ENCODE results near the gene SLC25A25. TPM values are rescaled to one million over a fixed set of nuclear protein-coding genes. Genes with fewer than 3 reads are reported as not detected.

SLC25A25 gene
- total and polyA plus RNA-seq, 9 of the 15 experiments (the other 6 are each of a cell fraction or from before 2014, with no cell fraction given) = 0.07 to 35.9 (median 23.2) TPM

DNA sequence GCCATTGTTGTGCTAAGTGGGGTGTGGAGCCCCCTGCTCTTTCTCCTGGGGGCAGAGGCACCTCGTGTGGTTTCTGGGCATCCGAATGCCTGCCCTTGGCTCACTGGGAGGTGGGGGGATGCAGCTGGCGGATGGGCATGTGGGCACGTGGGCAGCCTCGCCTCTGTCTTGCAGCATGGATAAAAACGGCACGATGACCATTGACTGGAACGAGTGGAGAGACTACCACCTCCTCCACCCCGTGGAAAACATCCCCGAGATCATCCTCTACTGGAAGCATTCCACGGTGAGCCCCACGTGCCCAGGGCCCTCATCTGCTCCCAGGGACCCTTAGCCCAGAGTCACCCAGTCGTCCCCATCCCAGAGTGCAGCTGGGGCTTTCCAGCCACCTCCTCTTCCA is 34.2 kb downstream of the SLC25A25 start:
- no peak for FAIRE-seq

DNA sequence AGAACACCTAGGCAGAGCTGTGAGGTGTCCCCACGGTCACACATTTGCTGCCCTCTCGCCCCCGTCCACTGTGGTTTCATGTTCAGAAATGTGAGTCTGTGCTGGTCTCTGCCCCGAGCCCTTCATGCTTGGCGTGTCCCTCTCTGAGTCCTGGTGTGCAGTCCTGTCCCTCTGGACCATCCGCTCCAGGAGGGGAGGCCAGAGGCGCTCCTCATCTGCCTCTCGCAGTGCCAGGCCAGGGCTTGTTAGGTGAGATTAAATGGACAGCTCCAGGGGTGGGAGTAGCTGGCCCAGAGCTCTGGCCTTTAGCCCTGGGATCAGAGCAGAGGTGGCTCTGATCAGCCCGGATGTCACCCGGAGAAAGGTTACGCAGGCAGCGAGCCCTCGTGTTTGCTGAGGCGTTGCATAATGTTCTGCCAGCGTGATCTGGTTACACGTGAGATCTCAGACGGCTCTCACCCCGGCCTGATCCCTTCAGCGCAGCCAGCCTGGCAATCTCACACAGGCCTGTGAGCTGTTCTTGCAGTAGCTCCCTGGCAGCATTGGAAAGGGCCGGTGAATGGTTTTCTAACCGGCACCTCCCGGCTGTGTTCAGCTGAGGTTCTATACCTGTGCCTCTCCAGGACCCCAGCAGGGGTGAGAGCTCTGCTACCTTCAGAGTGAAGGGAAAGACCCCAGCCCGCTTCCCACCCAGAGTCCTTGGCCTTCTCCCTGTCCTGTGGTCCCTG is 35.0 kb downstream of the SLC25A25 start:
- 96% methylated on average over 22 of the region's 23 CpGs for WGBS (ENCODE audit: insufficient coverage, low coverage, missing lambda C conversion rate)
- H4K20me1 ChIP-seq (replicated peaks; ENCODE audit: control insufficient read depth, insufficient read depth, low read length) = 0 out of 2 replicates have a peak, but pooled peaks cover 10% of the 10 kb centered on the region
- peaks cover 41% of the 10 kb centered on the region for H3K79me2 ChIP-seq (ENCODE audit: control insufficient read depth, insufficient read depth, low read length)
- ChIA-PET POLR2A (interaction anchor here (0.6 to 1.5 kb wide), 5 partner anchors 9 to 362 kb away, joined by 3 to 4 read pairs (median 3); no protein-coding TSS in a partner anchor), CTCF (ENCODE audit: low intra/inter-chr PET ratio) (no interaction called here)
- TF ChIP-seq RBFOX2 (IDR thresholded peaks at IDR 0.05; ENCODE audit: low read depth, low read length) (0 out of 2 replicates have a peak, but pooled peaks have one; percentile 21), POLR2G (IDR thresholded peaks at IDR 0.05; ENCODE audit: low read depth, low read length) (0 out of 2 replicates have a peak, but pooled peaks have one; percentile 9), RB1 (IDR thresholded peaks at IDR 0.05; ENCODE audit: low read depth) (no peak)
- TF ChIP-seq, protein P1, sequence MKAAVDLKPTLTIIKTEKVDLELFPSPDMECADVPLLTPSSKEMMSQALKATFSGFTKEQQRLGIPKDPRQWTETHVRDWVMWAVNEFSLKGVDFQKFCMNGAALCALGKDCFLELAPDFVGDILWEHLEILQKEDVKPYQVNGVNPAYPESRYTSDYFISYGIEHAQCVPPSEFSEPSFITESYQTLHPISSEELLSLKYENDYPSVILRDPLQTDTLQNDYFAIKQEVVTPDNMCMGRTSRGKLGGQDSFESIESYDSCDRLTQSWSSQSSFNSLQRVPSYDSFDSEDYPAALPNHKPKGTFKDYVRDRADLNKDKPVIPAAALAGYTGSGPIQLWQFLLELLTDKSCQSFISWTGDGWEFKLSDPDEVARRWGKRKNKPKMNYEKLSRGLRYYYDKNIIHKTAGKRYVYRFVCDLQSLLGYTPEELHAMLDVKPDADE (conservative IDR thresholded peaks at IDR 0.05; ENCODE audit: control insufficient read depth, low read depth, low read length) = no peak
- FAIRE-seq = no peak
- peaks cover 28 to 71% of the 10 kb centered on the region in 2 experiments; a peak in 4 of 5 replicates for H3K4me1 ChIP-seq (replicated peaks in 1 of 2; ENCODE audit: control insufficient read depth in 2 of 2, insufficient read depth in 2 of 2, low read length in 2 of 2)
- no peak overlapping the region for H3K4me3 ChIP-seq
- in situ Hi-C loops (cut with MboI) = no loop called here
- ATAC-seq = no peak
- no peak for DNase-seq (ENCODE audit: extremely low read depth in 1 of 4, low spot score in 3 of 4)
- H3K36me3 ChIP-seq (ENCODE audit: control insufficient read depth, insufficient read depth, low read length) = peaks cover 92% of the 10 kb centered on the region
- H3K4me2 ChIP-seq (ENCODE audit: insufficient read depth, low read length) = no peak overlapping the region
- no peaks in the 10 kb centered on the region for H3K9me3 ChIP-seq (replicated peaks; ENCODE audit: control insufficient read depth, insufficient read depth, low read depth, low read length)
- no TSS peak for BruUV-seq (replicated peaks)
- H3K27me3 ChIP-seq (ENCODE audit: control insufficient read depth in 2 of 2, insufficient read depth in 2 of 2, low read length in 2 of 2) = no peaks in the 10 kb centered on the region
- H3K27ac ChIP-seq (ENCODE audit: extremely low read depth, low read depth, low read length) = no peak overlapping the region
- H2AFZ ChIP-seq (ENCODE audit: low read depth, low read length) = no peak overlapping the region
- peak overlapping the region in 1 of 2 experiments; percentile 65; a peak in 1 of 4 replicates for H3K9ac ChIP-seq (ENCODE audit: insufficient read depth in 1 of 2, low read depth in 2 of 2, low read length in 2 of 2)
- H3K9me1 ChIP-seq (ENCODE audit: control insufficient read depth, insufficient read depth, low read length) = no peaks in the 10 kb centered on the region
- intact Hi-C loops (cut with micrococcal nuclease) = no loop called here

More for the DNA sequence above, 34.2 kb downstream of the SLC25A25 start:
- H3K4me2 ChIP-seq (ENCODE audit: insufficient read depth, low read length) = no peak overlapping the region
- H4K20me1 ChIP-seq (replicated peaks; ENCODE audit: control insufficient read depth, insufficient read depth, low read length) = 0 out of 2 replicates have a peak, but pooled peaks cover 10% of the 10 kb centered on the region
- no TSS peak for BruUV-seq (replicated peaks)
- CTCF ChIA-PET (ENCODE audit: low intra/inter-chr PET ratio) = no interaction called here
- peaks cover 49% of the 10 kb centered on the region for H3K79me2 ChIP-seq (ENCODE audit: control insufficient read depth, insufficient read depth, low read length)
- intact Hi-C loops (cut with micrococcal nuclease) (no loop called here), in situ Hi-C loops (cut with MboI) (no loop called here)
- H3K4me3 ChIP-seq = no peak overlapping the region
- no peak overlapping the region for H3K27ac ChIP-seq (ENCODE audit: extremely low read depth, low read depth, low read length)
- peaks cover 91% of the 10 kb centered on the region for H3K36me3 ChIP-seq (ENCODE audit: control insufficient read depth, insufficient read depth, low read length)
- H3K27me3 ChIP-seq (ENCODE audit: control insufficient read depth in 2 of 2, insufficient read depth in 2 of 2, low read length in 2 of 2) = no peaks in the 10 kb centered on the region
- DNase-seq (ENCODE audit: extremely low read depth in 1 of 4, low spot score in 3 of 4) (no peak), ATAC-seq (no peak)
- H3K9ac ChIP-seq (ENCODE audit: insufficient read depth in 1 of 2, low read depth in 2 of 2, low read length in 2 of 2) = no peak overlapping the region
- no peak overlapping the region for H2AFZ ChIP-seq (ENCODE audit: low read depth, low read length)
- TF ChIP-seq GATA2 (CRISPR knock-in tag; IDR thresholded peaks at IDR 0.05) (0 out of 2 replicates have a peak, but pooled peaks have one; percentile 9), MYNN (IDR thresholded peaks at IDR 0.05) (no peak), MYNN (CRISPR knock-in tag; IDR thresholded peaks at IDR 0.05) (no peak), POLR2G (IDR thresholded peaks at IDR 0.05; ENCODE audit: low read depth, low read length) (0 out of 2 replicates have a peak, but pooled peaks have one; percentile 31)
- POLR2A ChIA-PET = interaction anchor here (0.6 to 1.5 kb wide), 5 partner anchors 8 to 187 kb away, joined by 3 to 4 read pairs (median 3); no protein-coding TSS in a partner anchor
- no peaks in the 10 kb centered on the region for H3K9me1 ChIP-seq (ENCODE audit: control insufficient read depth, insufficient read depth, low read length)
- H3K9me3 ChIP-seq (replicated peaks; ENCODE audit: control insufficient read depth, insufficient read depth, low read depth, low read length) = no peaks in the 10 kb centered on the region
- peaks cover 36 to 71% of the 10 kb centered on the region in 2 experiments for H3K4me1 ChIP-seq (replicated peaks in 1 of 2; ENCODE audit: control insufficient read depth in 2 of 2, insufficient read depth in 2 of 2, low read length in 2 of 2)
- 90% methylated on average over 12 of the region's 13 CpGs for WGBS (ENCODE audit: insufficient coverage, low coverage, missing lambda C conversion rate)
